ENCODE measurements around the gene LRRC25. TPM values are rescaled to one million over a fixed set of nuclear protein-coding genes. Genes with fewer than 3 reads are reported as not detected.

LRRC25 gene
- total RNA-seq, 1 experiment from 2014 or later, result 0.12 TPM

DNA sequence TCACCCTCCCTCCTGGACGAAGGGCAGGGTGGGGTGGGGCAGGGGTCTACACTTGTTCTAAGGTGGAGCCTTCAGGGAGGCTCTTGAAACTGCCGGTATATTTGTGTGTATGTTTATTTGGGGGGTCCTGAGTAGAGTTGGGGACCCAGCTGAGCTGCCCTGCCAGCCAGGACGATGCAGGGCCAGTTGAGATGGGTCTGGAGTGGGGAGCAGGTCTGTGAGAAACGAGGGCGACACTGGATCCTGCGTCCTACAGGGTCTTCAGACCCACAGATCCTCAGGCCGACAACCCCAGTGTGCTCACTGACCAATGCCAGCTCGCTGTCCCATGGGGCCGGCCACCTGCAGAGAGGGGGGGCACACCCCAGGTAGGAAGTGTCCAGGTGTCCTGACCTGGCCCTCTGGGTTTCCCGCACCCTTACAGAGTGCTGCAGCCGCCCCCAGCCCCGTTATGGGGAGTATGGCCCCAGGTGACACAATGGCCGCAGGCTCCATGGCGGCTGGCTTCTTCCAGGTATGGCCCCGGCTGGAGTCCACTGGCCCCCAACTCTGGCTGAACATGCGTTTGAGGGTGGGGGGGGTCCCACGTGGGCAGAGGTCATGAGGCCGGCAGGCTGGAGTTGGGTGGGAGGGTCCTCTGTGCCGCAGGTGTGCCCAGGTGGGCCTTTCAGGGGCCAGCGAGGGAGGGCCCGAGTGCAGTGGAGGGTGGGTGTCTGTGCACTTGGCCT, 33.2 kb upstream of the LRRC25 start (continued):
- TF ChIP-seq, protein P1, sequence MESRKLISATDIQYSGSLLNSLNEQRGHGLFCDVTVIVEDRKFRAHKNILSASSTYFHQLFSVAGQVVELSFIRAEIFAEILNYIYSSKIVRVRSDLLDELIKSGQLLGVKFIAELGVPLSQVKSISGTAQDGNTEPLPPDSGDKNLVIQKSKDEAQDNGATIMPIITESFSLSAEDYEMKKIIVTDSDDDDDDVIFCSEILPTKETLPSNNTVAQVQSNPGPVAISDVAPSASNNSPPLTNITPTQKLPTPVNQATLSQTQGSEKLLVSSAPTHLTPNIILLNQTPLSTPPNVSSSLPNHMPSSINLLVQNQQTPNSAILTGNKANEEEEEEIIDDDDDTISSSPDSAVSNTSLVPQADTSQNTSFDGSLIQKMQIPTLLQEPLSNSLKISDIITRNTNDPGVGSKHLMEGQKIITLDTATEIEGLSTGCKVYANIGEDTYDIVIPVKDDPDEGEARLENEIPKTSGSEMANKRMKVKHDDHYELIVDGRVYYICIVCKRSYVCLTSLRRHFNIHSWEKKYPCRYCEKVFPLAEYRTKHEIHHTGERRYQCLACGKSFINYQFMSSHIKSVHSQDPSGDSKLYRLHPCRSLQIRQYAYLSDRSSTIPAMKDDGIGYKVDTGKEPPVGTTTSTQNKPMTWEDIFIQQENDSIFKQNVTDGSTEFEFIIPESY (IDR thresholded peaks at IDR 0.05; ENCODE audit: extremely low read depth, insufficient replicate concordance, low read length), result no peak

- Histone ChIP-seq H3K36me3 (ENCODE audit: control insufficient read depth in 1 of 2, insufficient read depth in 2 of 2, low read length in 2 of 2) (peaks cover 0 to 5% of the 10 kb centered on the region in 2 experiments; a peak in 3 of 4 replicates), H3K27me3 (ENCODE audit: insufficient read depth, low read length) (no peaks in the 10 kb centered on the region), H3K79me2 (ENCODE audit: insufficient read depth, low read length) (peaks cover 24% of the 10 kb centered on the region), H3K9me2 (ENCODE audit: insufficient read depth) (no peaks in the 10 kb centered on the region), H4K20me1 (ENCODE audit: insufficient read depth) (no peaks in the 10 kb centered on the region), H3K4me2 (ENCODE audit: low read length) (no peak overlapping the region), H3K4me3 (replicated peaks in 1 of 2; ENCODE audit: low read depth in 1 of 2, low read length in 2 of 2) (no peak overlapping the region), H3K9ac (ENCODE audit: low read length) (no peak overlapping the region), H3K4me1 (ENCODE audit: control insufficient read depth in 1 of 2, insufficient read depth in 2 of 2, low read length in 2 of 2) (peaks cover 7 to 18% of the 10 kb centered on the region in 2 experiments; a peak in 3 of 4 replicates), H3K27ac (ENCODE audit: low read depth, low read length) (no peak overlapping the region), H2AFZ (ENCODE audit: low read depth, low read length, poor library complexity, severe bottlenecking) (no peak overlapping the region), H3K9me3 (ENCODE audit: control insufficient read depth in 1 of 2, insufficient read depth in 1 of 2, low read depth in 1 of 2, low read length in 2 of 2) (no peaks in the 10 kb centered on the region)
- no peak for DNase-seq (ENCODE audit: low read depth, low spot score)
- ChIA-PET CTCF (no interaction called here), POLR2A (no interaction called here), RAD21 (ENCODE audit: low non-redundant PET in 1 of 2, low total read pairs in 2 of 2, uncharacterized antibody in 2 of 2, unreplicated experiment in 2 of 2) (no interaction called here)
- no TSS peak for BruUV-seq (replicated peaks)
- ATAC-seq, result no peak
- intact Hi-C loops (cut with micrococcal nuclease), result no loop called here
- TF ChIP-seq POLR2AphosphoS5 (IDR thresholded peaks at IDR 0.05; ENCODE audit: low read depth, low read length), result no peak
- TF ChIP-seq ZNF274 (IDR thresholded peaks at IDR 0.05; ENCODE audit: low read depth, low read length), result no peak
- no peak for TF ChIP-seq TCF7L2 (IDR thresholded peaks at IDR 0.05; ENCODE audit: borderline replicate concordance, extremely low read depth, insufficient read depth, insufficient read length)
- no peak for TF ChIP-seq ELF1 (IDR thresholded peaks at IDR 0.05; ENCODE audit: borderline replicate concordance, low read depth)
- no peak for TF ChIP-seq EGR1 (IDR thresholded peaks at IDR 0.05; ENCODE audit: low read depth)
- TF ChIP-seq, protein P2, sequence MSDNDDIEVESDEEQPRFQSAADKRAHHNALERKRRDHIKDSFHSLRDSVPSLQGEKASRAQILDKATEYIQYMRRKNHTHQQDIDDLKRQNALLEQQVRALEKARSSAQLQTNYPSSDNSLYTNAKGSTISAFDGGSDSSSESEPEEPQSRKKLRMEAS (IDR thresholded peaks at IDR 0.05), result no peak
- TF ChIP-seq CEBPB (IDR thresholded peaks at IDR 0.05; ENCODE audit: low read depth), result no peak
- TF ChIP-seq RAD21 (IDR thresholded peaks at IDR 0.05; ENCODE audit: low read depth), result no peak
- TF ChIP-seq CBX3 (IDR thresholded peaks at IDR 0.05; ENCODE audit: low read depth), result no peak
- no peak for TF ChIP-seq ZFX (IDR thresholded peaks at IDR 0.05)
- TF ChIP-seq SP1 (IDR thresholded peaks at IDR 0.05; ENCODE audit: low read depth), result no peak
- TF ChIP-seq POLR2A (IDR thresholded peaks at IDR 0.05; ENCODE audit: borderline replicate concordance, extremely low read depth, insufficient read depth, insufficient read length), result no peak
- no peak for TF ChIP-seq SRF (IDR thresholded peaks at IDR 0.05; ENCODE audit: low read depth)
- no peak for TF ChIP-seq EZH2 (IDR thresholded peaks at IDR 0.05)
- no peak for TF ChIP-seq YY1 (IDR thresholded peaks at IDR 0.05; ENCODE audit: extremely low read depth, insufficient replicate concordance, low read depth, low read length)
- no peak for TF ChIP-seq SIN3A (IDR thresholded peaks at IDR 0.05; ENCODE audit: low read depth)
These were observed 32.4 kb upstream of the LRRC25 start for GRCh38 chr19:18429717-18430416.
